GM15510 (cell line): Measurements from ENCODE around the gene TIAM2.

ENCODE experiments used
- POLR2A ChIP-seq: IDR thresholded peaks from 3 replicates; pipeline ENCODE4 v1.6.1; 2011; ENCODE audit warnings: borderline replicate concordance; ENCODE audit not compliant: insufficient read length; ENCODE audit errors: extremely low read depth

TIAM2 gene

GRCh38 chr6:155142168-155143028 is 147.3 kb downstream of the TIAM2 start:
- no peak for TF ChIP-seq POLR2A

GRCh38 chr6:155143029-155143577 is 148.0 kb downstream of the TIAM2 start:
- TF ChIP-seq POLR2A: no peak

GRCh38 chr6:155143578-155144106 is 148.5 kb downstream of the TIAM2 start:
- no peak for TF ChIP-seq POLR2A

DNA sequence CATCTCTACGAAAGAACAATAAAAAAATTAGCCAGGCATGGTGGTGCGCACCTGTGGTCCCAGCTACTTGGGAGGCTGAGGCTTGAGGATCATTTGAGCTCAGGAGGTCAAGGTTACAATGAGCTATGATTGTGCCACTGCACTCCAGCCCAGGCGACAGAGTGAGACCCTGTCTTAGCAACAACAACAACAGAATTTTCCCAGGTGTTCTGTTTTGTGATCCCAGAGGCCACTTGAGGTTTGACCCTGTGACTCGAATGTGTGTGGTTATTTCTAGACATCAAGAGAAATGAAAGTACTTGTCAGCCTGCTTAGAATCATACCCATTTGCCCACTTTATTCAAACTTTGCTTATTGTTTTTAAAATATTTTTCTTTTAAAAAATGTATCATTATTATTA is 151.1 kb downstream of the TIAM2 start:
- no peak for TF ChIP-seq POLR2A

- no peak for TF ChIP-seq POLR2A
Observed at GRCh38 chr6:155147958-155148663, 153.0 kb downstream of the TIAM2 start.

DNA sequence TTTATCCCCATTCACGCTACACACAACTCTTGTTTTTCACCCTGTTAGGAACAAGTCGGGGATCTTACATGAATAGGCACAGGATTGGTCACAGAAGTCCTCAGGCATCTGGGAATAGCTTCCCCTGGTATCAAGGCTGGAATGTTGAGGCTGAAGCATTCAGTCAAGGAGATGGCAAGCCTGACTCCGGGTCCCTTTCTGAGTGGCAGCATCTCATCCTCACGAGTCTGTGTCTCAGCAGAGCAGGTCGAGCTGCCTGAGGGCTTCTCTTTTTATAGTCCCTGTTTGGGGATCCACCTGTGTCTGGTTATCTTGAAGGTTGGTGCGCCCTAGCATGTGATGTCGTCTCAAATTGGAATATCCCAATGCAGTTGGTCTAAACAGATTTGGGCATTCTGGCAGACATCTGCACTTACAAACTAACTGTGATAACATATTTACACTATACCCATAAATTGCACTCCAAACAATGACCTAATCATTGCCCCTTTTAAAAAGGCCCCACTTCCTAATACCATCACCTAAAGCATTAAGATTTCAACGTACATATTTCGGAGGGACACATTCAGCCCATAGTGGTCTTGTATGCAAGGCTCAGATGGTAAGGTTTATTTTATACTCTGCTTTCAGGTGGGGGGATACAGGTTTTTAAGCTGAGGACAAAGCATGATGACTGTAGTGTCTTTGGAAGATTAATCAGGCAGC is 156.0 kb downstream of the TIAM2 start:
- no peak for TF ChIP-seq POLR2A

DNA sequence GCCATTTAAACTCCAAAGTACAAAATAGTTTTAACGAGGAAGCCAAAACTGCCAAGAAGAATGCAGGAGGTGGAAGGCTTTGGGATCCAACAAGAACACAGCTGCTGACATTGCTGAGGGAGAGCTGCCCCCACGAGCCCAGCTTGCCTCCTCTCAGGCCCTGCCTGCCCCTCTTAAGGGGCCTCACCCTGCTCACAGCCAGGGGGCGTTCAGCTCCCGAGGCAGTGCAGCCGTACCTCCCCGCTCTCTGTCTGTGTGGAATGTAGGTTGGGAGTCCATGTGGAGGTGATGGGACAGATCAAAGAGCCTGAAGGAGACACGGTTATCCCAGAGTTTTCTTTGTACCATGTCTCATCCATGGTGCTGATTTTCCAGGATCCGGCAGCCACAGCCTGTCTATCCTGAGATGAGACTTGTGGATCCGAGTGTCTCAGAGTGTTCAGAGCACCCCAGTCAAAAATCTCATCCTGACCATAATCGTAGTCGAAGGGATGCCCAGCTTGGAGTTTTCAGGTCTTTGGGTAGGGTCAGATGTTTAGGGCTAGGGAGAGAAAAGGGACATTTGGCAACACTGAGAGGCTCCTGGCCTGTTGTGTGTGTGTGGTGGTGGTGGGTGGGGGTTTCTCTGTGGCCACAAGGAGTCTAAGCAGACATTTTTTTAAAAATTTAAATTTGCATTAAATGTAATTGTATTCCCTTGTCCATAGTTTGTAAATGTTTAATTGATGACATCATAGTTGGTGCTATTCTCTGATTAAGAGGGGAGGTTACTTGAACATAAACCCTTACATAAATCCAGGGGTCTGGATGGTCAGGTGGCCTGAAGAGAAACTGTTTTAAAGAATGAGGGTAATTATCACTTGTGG is 157.3 kb downstream of the TIAM2 start:
- TF ChIP-seq POLR2A: no peak

- no peak for TF ChIP-seq POLR2A
Observed at GRCh38 chr6:155154158-155154830, 159.2 kb downstream of the TIAM2 start.

GRCh38 chr6:155155787-155156447 is 160.8 kb downstream of the TIAM2 start:
- no peak for TF ChIP-seq POLR2A

DNA sequence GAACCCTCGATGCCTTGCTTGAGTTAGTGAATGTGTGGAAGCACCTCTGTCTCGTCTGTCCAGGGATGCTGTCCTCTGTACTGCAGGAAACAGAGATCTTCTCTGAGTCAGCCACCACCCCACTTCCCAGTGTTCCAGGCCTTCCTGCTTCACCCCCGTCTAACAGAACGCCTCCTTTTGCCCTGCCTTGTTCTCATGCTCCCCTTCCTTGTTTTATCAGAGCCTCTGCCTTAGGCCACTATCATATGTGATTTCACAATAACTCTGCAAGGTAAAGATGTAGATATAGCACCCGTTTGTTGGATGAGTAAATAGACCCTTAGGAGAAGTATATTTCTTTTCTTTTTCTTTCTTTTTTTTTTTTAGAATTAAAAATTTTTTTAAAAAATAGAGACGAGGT is 162.0 kb downstream of the TIAM2 start:
- no peak for TF ChIP-seq POLR2A

DNA sequence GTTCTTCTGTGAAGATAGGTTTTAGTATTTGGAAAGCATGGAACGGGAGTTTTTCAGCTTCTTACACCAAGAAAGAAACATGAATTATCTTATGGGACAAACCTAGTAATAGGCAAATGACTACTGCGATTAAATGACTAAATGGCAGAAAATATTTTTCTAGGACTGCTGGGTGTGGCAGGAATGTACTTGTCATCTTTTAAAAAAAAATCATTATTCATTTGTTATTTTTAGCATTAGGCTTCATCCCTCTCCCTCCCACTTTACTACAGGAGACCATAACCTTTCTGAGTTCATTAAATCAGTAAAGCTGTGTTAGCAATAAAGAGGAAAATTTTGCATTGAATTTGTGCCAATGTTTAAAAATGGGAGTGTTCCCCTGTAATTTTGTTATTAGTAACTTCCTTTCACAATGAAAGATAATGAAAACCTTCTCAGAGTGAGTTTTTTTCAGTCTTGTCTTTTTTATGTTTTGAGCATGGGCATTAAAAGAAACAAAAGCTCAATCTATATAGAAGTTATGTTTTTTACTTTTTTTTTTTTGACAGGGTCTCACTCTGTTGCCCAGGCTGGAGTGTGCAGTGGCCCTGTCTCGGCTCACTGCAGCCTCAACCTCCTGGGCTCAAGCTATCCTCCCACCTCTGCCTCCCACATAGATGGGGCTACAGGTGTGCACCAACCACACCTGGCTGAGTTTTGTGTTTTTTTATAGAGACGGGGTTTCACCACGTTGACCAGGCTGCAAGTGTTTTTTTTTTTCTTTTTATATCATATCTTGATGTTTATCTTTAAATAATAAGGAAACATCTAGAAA is 163.1 kb downstream of the TIAM2 start:
- no peak for TF ChIP-seq POLR2A

DNA sequence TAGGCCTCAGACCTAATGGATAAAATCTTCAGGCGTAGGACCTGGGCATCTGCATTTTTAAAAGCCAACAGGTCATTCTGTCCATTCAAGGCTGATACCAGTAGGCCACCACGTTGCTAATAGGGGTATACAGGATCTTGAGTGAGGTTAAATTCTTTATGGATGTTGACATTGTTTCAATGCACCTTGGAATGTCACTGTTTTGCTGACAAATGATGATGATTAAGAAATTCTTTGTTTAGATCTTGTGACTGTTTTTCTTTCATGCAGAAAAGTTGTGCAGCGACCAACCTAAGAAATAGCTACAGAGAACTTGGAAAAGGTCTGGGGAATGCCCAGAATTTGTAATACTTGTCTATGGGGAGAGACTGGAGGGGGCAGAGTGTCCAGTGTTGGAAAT is 167.6 kb downstream of the TIAM2 start:
- no peak for TF ChIP-seq POLR2A

DNA sequence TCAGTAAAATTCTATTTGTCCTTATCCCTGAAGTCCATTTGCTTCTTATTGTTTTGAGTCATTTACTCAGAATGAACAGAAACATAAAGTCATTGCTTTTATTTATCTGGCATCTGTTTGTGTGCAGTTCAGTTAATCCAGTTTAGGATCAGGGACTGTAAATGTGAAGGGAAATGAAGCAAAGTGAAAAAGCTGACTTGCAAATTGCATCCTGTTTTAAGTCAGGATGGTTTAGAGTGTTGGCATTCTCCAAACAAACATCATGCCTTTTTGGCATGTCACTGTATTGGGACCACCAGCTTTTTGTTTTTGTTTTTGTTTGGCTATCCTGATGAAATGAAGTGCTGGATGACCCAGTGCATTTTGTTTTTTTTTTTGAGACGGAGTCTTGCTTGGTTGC is 168.5 kb downstream of the TIAM2 start:
- no peak for TF ChIP-seq POLR2A
